T47D (cell line): ENCODE data around the gene IVD.
A peak's percentile ranks its signal among the peaks of the same experiment; 100 is the strongest.

Source experiments
- DNase-seq, 2 experiments: peaks; one replicate each; pipeline versions ENCODE4 v3.0.0 to v3.0.0-alpha.2; 2011 to 2012; ENCODE audit warnings: low read depth in 1 of 2, low spot score in 1 of 2
- JUND ChIP-seq: IDR thresholded peaks from 2 replicates; pipeline ENCODE4 v1.6.1; 2012; ENCODE audit warnings: low read depth
- in situ Hi-C: cut with HindIII; loops from 2 replicates; pipeline ENCODE4 v1.10.0; 2016; ENCODE audit warnings: low sequenced_read_pairs, low pct_unique_long_range_greater_than_20kb

Gene IVD

DNA sequence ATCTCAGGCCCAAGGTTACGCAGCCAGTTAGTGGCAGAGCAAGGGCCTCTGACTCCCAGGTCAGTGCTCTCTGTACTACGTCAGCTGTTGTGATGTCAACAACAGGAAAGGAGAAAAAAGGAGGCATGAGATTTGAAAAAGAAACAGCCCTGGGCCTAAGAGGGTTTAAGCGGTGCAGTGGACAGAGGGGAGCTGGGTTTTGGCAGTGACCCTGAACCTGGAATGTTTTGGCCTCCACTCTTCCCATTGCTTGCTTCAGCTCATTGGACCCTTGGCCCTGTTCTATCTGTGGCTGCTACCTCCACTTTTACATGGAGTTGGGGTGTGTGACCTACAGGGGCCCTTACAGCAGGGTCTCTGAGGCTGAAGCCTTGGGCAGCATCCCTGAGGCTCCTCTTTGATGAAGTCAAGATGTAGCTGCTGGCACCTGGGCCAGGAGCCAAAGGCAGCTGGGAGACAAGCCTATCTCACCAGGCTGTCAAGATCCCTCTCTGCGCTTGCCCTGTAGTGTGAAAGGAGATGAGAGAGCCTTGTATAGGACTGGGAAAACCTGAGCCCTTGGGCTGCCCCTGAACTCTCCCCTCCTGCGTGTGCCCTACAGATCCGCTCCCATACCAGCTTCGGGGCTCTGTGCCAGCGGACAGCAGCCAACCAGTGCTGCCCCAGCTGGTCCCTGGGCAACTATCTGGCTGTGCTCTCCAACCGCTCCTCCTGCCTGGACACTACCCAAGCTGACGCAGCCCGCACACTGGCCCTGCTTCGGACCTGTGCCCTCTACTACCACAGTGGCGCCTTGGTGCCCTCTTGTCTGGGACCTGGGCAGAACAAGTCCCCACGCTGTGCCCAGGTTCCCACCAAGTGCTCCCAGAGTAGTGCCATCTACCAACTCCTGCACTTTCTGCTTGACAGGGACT is 38.9 kb upstream of the IVD start:
- no peak for DNase-seq
- TF ChIP-seq JUND, result no peak
- in situ Hi-C loops, result no loop called here

DNA sequence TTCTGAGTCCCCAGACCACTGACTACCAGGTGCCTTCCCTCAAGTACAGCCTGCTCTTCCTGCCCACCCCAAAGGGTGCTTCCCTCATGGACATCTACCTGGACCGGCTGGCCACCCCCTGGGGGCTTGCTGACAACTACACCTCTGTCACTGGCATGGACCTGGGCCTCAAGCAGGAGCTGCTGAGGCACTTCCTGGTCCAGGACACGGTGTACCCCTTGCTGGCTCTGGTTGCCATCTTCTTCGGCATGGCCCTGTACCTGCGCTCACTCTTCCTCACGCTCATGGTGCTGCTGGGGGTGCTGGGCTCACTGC is 38.3 kb upstream of the IVD start:
- in situ Hi-C loops, result no loop called here
- no peak for TF ChIP-seq JUND
- DNase-seq, result no peak

DNA sequence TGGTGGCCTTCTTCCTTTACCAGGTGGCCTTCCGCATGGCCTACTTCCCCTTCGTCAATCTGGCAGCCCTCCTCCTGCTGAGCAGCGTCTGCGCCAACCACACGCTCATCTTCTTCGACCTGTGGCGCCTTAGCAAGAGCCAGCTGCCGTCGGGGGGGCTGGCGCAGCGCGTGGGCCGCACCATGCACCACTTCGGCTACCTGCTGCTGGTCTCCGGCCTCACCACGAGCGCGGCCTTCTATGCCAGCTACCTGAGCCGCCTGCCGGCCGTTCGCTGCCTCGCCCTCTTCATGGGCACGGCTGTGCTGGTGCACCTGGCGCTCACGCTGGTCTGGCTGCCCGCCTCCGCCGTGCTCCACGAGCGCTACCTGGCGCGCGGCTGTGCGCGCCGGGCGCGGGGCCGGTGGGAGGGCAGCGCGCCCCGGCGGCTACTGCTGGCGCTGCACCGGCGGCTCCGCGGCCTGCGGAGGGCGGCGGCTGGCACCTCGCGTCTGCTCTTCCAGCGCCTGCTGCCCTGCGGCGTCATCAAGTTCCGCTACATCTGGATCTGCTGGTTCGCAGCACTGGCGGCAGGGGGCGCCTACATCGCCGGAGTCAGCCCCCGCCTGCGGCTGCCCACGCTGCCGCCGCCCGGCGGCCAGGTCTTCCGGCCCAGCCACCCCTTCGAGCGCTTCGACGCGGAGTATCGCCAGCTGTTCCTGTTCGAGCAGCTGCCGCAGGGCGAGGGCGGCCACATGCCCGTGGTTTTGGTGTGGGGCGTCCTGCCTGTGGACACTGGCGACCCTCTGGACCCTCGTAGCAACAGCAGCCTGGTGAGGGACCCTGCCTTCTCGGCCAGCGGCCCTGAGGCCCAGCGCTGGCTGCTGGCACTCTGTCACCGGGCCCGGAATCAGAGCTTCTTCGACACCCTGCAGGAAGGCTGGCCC is 37.6 kb upstream of the IVD start:
- in situ Hi-C loops, result no loop called here
- TF ChIP-seq JUND, result no peak

DNA sequence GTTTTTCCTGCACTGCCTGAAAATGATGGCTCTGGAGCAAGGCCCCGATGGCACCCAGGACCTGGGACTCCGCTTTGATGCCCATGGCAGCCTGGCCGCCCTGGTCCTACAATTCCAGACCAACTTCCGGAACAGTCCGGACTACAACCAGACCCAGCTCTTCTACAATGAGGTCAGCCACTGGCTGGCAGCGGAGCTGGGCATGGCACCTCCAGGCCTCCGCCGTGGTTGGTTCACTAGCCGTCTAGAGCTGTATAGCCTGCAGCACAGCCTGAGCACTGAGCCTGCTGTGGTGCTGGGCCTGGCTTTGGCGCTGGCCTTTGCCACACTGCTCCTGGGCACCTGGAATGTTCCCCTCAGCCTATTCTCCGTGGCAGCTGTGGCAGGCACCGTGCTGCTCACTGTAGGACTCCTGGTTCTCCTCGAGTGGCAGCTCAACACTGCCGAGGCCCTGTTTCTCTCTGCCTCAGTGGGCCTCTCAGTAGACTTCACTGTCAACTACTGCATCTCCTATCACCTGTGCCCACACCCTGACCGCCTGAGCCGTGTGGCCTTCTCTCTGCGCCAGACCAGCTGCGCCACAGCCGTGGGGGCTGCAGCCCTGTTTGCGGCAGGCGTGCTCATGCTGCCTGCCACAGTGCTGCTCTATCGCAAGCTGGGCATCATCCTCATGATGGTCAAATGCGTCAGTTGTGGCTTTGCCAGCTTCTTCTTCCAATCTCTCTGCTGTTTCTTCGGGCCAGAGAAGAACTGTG is 36.7 kb upstream of the IVD start:
- no peak for TF ChIP-seq JUND

More for the DNA sequence above, 37.6 kb upstream of the IVD start:
- DNase-seq, result no peak

DNA sequence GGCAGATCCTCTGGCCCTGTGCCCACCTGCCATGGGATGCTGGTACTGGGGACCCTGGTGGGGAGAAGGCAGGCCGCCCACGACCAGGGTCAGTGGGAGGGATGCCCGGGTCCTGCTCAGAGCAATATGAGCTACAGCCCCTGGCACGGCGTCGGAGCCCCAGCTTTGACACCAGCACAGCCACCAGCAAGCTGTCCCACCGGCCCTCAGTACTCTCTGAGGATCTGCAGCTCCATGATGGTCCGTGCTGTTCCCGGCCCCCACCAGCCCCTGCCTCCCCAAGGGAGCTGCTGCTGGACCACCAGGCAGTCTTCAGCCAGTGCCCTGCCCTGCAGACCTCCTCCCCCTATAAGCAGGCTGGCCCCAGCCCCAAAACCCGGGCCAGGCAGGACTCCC is 36.1 kb upstream of the IVD start:
- DNase-seq, result no peak
- in situ Hi-C loops, result no loop called here
- no peak for TF ChIP-seq JUND

More for the DNA sequence above, 36.7 kb upstream of the IVD start:
- in situ Hi-C loops, result no loop called here
- DNase-seq, result no peak

DNA sequence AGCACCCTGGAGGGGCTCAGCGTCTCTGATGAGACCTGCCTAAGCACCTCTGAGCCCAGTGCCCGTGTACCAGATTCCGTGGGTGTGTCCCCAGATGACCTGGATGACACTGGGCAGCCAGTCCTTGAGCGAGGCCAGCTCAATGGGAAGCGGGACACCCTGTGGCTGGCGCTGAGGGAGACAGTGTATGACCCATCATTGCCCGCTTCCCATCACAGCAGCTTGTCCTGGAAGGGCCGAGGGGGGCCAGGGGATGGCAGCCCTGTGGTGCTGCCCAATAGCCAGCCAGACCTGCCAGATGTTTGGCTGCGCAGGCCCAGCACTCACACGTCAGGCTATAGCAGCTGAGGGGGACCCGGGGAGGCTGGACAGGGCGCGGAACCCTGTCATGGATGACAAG is 35.6 kb upstream of the IVD start:
- DNase-seq, result no peak
- in situ Hi-C loops, result no loop called here
- TF ChIP-seq JUND, result no peak

DNA sequence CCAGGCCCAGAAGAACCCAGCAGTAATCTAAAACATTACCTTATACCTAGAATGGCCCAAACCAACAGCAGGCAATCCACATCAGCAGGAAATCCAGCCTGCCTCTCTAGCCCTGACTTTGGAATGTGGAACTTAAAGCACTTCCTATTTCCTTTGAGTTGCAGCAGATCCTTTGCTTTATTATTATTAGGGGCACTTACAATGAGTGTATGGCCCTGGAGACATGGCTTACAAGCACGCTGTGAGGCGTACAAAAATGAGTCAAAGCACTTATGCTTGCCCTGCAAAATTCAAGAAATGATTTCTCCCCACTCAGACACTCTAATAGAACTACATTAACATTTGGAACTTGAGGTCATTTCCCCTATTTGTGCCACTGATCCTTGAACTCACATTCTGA is 32.6 kb upstream of the IVD start:
- no peak for TF ChIP-seq JUND
- DNase-seq, result no peak
- in situ Hi-C loops, result no loop called here

DNA sequence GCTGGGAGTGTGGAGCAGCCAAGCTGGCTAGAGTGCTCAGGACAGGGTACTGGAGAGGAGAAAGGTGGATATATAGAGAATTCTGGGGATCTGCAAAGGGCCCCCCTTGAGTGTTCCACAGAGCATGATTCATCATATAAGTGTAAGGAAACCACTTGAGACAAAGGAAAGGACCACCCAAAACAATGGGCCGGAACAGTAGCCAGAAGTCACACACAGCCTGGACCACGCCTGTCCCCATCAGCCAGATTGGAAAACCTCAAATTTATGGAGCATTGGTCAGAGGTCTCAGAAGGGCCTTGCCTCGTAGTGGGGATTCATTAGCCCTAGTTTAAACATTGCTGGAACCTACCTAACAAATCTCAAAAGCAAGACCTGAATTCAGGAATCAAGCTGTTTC is 28.0 kb upstream of the IVD start:
- no peak for TF ChIP-seq JUND
- no peak for DNase-seq
- in situ Hi-C loops, result no loop called here

DNA sequence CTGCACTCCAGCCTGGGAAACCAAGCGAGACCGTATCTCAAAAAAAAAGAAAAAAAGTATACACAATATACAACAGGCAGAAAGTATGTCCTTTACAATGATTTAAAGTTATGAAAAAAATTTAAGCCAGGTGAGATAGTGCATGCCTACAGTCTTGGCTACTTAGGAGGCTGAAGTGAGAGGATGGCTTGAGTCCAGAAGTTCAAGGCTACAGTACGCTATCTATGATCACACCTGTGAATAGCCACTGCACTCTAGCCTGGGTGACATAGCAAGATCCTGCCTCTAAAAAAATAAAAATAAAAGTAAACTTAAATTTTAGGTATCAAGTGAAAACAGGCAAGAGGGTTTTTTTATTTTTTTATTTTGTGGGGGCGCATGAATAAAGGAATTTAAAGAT is 26.2 kb upstream of the IVD start:
- DNase-seq, result no peak
- in situ Hi-C loops, result no loop called here
- TF ChIP-seq JUND, result no peak

DNA sequence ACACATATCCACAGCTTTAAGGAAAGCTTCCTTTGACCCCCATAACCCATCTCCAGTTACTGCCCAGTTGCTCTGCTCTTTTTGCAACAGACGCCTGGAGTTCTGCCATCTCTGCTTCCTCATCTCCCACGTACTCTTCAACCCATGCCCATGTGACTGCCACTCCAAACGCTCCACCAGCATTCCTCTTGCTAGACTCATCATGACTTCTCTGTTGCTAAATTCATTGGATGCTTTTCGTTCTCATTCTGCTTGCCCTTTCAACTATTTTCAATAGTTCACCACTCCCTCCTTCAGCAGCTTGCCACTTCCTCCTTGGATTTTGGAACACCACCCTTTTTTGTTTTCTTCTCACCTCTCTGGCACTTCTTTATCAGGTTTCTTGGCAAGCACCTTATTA is 25.7 kb upstream of the IVD start:
- no peak for TF ChIP-seq JUND
- DNase-seq, result peak in 1 of 2 experiments; percentile 42
- in situ Hi-C loops, result no loop called here

DNA sequence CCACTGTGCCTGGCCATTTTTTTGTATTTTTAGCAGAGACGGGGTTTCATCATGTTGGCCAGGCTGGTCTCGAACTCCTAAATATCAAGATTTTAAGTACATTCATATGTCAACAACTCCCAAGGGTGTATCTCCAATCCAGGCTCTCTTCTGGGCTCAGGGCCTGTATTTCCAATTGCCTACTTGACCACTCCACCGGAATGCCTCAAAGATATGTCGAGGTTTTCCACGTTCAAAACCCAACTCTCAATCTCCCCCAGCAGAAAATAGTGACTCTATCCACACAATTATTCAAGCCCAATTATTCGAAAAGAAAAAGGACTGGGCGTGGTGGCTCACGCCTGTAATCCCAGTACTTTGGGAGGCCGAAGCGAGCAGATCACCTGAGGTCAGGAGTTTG is 25.0 kb upstream of the IVD start:
- in situ Hi-C loops, result no loop called here
- DNase-seq, result no peak
- TF ChIP-seq JUND, result no peak

DNA sequence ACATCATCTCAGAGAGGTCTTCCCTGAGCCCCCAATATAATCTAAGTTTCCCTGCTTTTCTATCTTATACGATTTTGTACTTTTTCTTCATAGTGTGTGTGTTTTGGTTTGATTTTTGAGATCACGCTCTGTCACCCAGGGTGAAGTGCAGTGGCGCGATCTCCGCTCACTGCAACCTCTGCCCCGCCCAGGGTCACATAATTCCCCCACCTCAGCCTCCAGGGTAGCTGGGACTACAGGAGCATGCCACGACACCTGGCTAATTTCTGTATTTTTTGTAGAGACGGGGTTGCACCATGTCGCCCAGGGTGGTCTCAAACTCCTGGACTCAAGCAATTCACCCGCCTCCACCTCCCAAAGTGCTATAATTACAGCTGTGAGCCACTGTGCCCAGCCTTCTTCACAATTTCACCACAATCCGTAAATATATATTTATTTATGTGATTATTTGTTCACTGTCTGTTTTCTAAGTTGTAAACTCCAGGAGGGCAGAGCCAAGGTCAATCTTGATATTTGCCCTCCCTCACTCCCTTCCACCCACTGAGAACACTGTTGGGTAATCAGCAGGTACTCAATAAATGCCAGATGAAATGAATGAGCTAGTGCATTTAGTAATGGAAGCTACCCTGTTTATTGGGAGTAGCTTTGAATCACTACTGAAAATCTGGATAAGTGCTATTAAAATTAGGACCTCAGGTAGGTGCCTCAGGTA is 23.6 kb upstream of the IVD start:
- no peak for TF ChIP-seq JUND
- no peak for DNase-seq
- in situ Hi-C loops, result no loop called here
